MM.1S (cell line): ENCODE data around the gene RIMKLB.

Experiments
- EZH2phosphoT487 ChIP-seq: fragments of 300-600 bp; sonication (generic); IDR thresholded peaks from 2 replicates; pipeline ENCODE4 v1.6.1; 2018; ENCODE audit warnings: antibody characterized with exemption, low read length
- TF ChIP-seq, protein P1 (sequence below): fragments of 300-600 bp; sonication (generic); IDR thresholded peaks from 2 replicates; pipeline ENCODE4 v1.5.1; 2016; ENCODE audit warnings: antibody characterized with exemption, low read length, mixed read lengths

DNA sequence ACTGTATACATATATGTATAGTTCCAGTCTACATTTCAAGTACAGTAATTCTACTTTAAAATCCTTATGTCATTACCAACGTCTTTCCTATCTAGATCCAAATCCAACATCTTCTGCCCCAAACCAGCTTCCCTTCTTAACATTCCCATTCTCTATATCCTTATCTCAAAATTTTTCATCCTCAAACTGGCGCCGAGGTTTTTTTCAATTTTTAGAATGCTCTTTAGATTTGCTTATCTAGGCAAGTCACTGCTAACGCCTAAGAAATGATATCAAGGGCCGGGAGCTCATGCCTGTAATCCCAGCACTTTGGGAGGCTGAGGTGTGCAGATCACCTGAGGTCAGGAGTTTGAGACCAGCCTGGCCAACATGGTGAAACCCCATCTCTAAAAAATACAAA lies 48.3 kb downstream of the RIMKLB start:
- TF ChIP-seq EZH2phosphoT487: no peak
- TF ChIP-seq, protein P1, sequence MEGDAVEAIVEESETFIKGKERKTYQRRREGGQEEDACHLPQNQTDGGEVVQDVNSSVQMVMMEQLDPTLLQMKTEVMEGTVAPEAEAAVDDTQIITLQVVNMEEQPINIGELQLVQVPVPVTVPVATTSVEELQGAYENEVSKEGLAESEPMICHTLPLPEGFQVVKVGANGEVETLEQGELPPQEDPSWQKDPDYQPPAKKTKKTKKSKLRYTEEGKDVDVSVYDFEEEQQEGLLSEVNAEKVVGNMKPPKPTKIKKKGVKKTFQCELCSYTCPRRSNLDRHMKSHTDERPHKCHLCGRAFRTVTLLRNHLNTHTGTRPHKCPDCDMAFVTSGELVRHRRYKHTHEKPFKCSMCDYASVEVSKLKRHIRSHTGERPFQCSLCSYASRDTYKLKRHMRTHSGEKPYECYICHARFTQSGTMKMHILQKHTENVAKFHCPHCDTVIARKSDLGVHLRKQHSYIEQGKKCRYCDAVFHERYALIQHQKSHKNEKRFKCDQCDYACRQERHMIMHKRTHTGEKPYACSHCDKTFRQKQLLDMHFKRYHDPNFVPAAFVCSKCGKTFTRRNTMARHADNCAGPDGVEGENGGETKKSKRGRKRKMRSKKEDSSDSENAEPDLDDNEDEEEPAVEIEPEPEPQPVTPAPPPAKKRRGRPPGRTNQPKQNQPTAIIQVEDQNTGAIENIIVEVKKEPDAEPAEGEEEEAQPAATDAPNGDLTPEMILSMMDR: no peak
